ENCODE results near the gene VSIR.

VSIR gene

GRCh38 chr10:71743866-71744265, 29.5 kb downstream of the VSIR start:
- H3K4me1 ChIP-seq (ENCODE audit: control extremely low read depth in 1 of 4, control insufficient read depth in 4 of 4, insufficient read depth in 4 of 4, low read length in 3 of 4) = peaks cover 11 to 82% (median 70%) of the 10 kb centered on the region in 4 experiments
- no peak overlapping the region for H3K27ac ChIP-seq (ENCODE audit: insufficient read depth in 1 of 2, low read depth in 1 of 2, low read length in 2 of 2, poor library complexity in 1 of 2, severe bottlenecking in 2 of 2)
- peaks cover 0 to 7% (median 0%) of the 10 kb centered on the region in 5 experiments for H3K9me3 ChIP-seq (ENCODE audit: control extremely low read depth in 1 of 5, control insufficient read depth in 4 of 5, insufficient read depth in 2 of 5, low read depth in 1 of 5, low read length in 4 of 5)
- no peaks in the 10 kb centered on the region for H3K36me3 ChIP-seq (ENCODE audit: control insufficient read depth in 4 of 4, insufficient read depth in 4 of 4, low read length in 3 of 4)
- ChIA-PET POLR2A (interaction anchor here (1.3 kb wide), 1 partner anchor 16 kb away, joined by 3 read pairs; no protein-coding TSS in a partner anchor), CTCF (interaction anchor here (1.4 to 4.7 kb wide), 6 partner anchors 12 to 46 kb away, joined by 4 to 30 read pairs (median 11); partner anchors contain the start of gene VSIR)
- DNase-seq = no peak
- H3K27me3 ChIP-seq (replicated peaks in 2 of 5; ENCODE audit: control insufficient read depth in 4 of 5, insufficient read depth in 5 of 5, low read length in 4 of 5) = no peaks in the 10 kb centered on the region
- no peak overlapping the region for H3K4me3 ChIP-seq (ENCODE audit: control insufficient read depth in 1 of 7, extremely low read depth in 1 of 7, insufficient read depth in 4 of 7, low read depth in 2 of 7, low read length in 6 of 7)
- no CpG with 5 or more reads among the region's 1 CpG for WGBS (ENCODE audit: insufficient coverage)

- Histone ChIP-seq H3K36me3 (ENCODE audit: control insufficient read depth in 4 of 4, insufficient read depth in 4 of 4, low read length in 3 of 4) (no peaks in the 10 kb centered on the region), H3K4me3 (ENCODE audit: control insufficient read depth in 1 of 7, extremely low read depth in 1 of 7, insufficient read depth in 4 of 7, low read depth in 2 of 7, low read length in 6 of 7) (no peak overlapping the region), H3K27ac (ENCODE audit: insufficient read depth in 1 of 2, low read depth in 1 of 2, low read length in 2 of 2, poor library complexity in 1 of 2, severe bottlenecking in 2 of 2) (no peak overlapping the region), H3K9me3 (ENCODE audit: control extremely low read depth in 1 of 5, control insufficient read depth in 4 of 5, insufficient read depth in 2 of 5, low read depth in 1 of 5, low read length in 4 of 5) (peaks cover 0 to 7% (median 0%) of the 10 kb centered on the region in 5 experiments), H3K27me3 (replicated peaks in 2 of 5; ENCODE audit: control insufficient read depth in 4 of 5, insufficient read depth in 5 of 5, low read length in 4 of 5) (no peaks in the 10 kb centered on the region), H3K4me1 (ENCODE audit: control extremely low read depth in 1 of 4, control insufficient read depth in 4 of 4, insufficient read depth in 4 of 4, low read length in 3 of 4) (peaks cover 11 to 83% (median 71%) of the 10 kb centered on the region in 4 experiments)
- no peak for DNase-seq
- ChIA-PET POLR2A (interaction anchor here (1.3 kb wide), 1 partner anchor 15 kb away, joined by 3 read pairs; no protein-coding TSS in a partner anchor), CTCF (interaction anchor here (1.0 to 4.7 kb wide), 9 partner anchors 12 to 45 kb away, joined by 3 to 30 read pairs (median 5); partner anchors contain the start of gene VSIR)
- WGBS (ENCODE audit: insufficient coverage) = 93% methylated on average over 3 of the region's 4 CpGs
Observed at GRCh38 chr10:71743089-71743838, 30.1 kb downstream of the VSIR start.

- no peaks in the 10 kb centered on the region for H3K36me3 ChIP-seq (ENCODE audit: control insufficient read depth in 4 of 4, insufficient read depth in 4 of 4, low read length in 3 of 4)
- H3K4me3 ChIP-seq (ENCODE audit: control insufficient read depth in 1 of 7, extremely low read depth in 1 of 7, insufficient read depth in 4 of 7, low read depth in 2 of 7, low read length in 6 of 7) = no peak overlapping the region
- no peaks in the 10 kb centered on the region for H3K27me3 ChIP-seq (replicated peaks in 2 of 5; ENCODE audit: control insufficient read depth in 4 of 5, insufficient read depth in 5 of 5, low read length in 4 of 5)
- peaks cover 9 to 83% (median 71%) of the 10 kb centered on the region in 4 experiments for H3K4me1 ChIP-seq (ENCODE audit: control extremely low read depth in 1 of 4, control insufficient read depth in 4 of 4, insufficient read depth in 4 of 4, low read length in 3 of 4)
- ChIA-PET POLR2A (interaction anchor here (0.6 kb wide), 1 partner anchor 24 kb away, joined by 4 read pairs; no protein-coding TSS in a partner anchor), CTCF (interaction anchor here (0.8 to 4.7 kb wide), 11 partner anchors 11 to 44 kb away, joined by 3 to 30 read pairs (median 5); partner anchors contain the start of gene VSIR)
- no peak overlapping the region for H3K27ac ChIP-seq (ENCODE audit: insufficient read depth in 1 of 2, low read depth in 1 of 2, low read length in 2 of 2, poor library complexity in 1 of 2, severe bottlenecking in 2 of 2)
- H3K9me3 ChIP-seq (ENCODE audit: control extremely low read depth in 1 of 5, control insufficient read depth in 4 of 5, insufficient read depth in 2 of 5, low read depth in 1 of 5, low read length in 4 of 5) = peaks cover 0 to 7% (median 0%) of the 10 kb centered on the region in 5 experiments
- WGBS (ENCODE audit: insufficient coverage) = 95% methylated on average over 8 of the region's 10 CpGs
- no peak for DNase-seq
Observed at GRCh38 chr10:71742301-71743088, 30.8 kb downstream of the VSIR start.

- POLR2A ChIA-PET = interaction anchor here (0.6 kb wide), 1 partner anchor 23 kb away, joined by 4 read pairs; no protein-coding TSS in a partner anchor
- H3K4me1 ChIP-seq (ENCODE audit: control extremely low read depth in 1 of 4, control insufficient read depth in 4 of 4, insufficient read depth in 4 of 4, low read length in 3 of 4) = peaks cover 16 to 83% (median 71%) of the 10 kb centered on the region in 4 experiments
Observed at GRCh38 chr10:71741671-71742070, 31.6 kb downstream of the VSIR start.

GRCh38 chr10:71741029-71741428, 32.3 kb downstream of the VSIR start:
- Histone ChIP-seq H3K4me1 (ENCODE audit: control extremely low read depth in 1 of 4, control insufficient read depth in 4 of 4, insufficient read depth in 4 of 4, low read length in 3 of 4) (peaks cover 16 to 83% (median 71%) of the 10 kb centered on the region in 4 experiments), H3K27ac (ENCODE audit: insufficient read depth in 1 of 2, low read depth in 1 of 2, low read length in 2 of 2, poor library complexity in 1 of 2, severe bottlenecking in 2 of 2) (no peak overlapping the region), H3K36me3 (ENCODE audit: control insufficient read depth in 4 of 4, insufficient read depth in 4 of 4, low read length in 3 of 4) (no peaks in the 10 kb centered on the region), H3K4me3 (ENCODE audit: control insufficient read depth in 1 of 7, extremely low read depth in 1 of 7, insufficient read depth in 4 of 7, low read depth in 2 of 7, low read length in 6 of 7) (no peak overlapping the region), H3K27me3 (replicated peaks in 2 of 5; ENCODE audit: control insufficient read depth in 4 of 5, insufficient read depth in 5 of 5, low read length in 4 of 5) (no peaks in the 10 kb centered on the region), H3K9me3 (ENCODE audit: control extremely low read depth in 1 of 5, control insufficient read depth in 4 of 5, insufficient read depth in 2 of 5, low read depth in 1 of 5, low read length in 4 of 5) (peaks cover 0 to 7% (median 0%) of the 10 kb centered on the region in 5 experiments)
- POLR2A ChIA-PET = interaction anchor here (0.7 kb wide), 1 partner anchor 28 kb away, joined by 3 read pairs; no protein-coding TSS in a partner anchor
- CTCF ChIA-PET = interaction anchor here (0.7 to 4.7 kb wide), 4 partner anchors 10 to 43 kb away, joined by 3 to 30 read pairs (median 5); no protein-coding TSS in a partner anchor
- DNase-seq = no peak
- WGBS (ENCODE audit: insufficient coverage) = 43% methylated on average over 4 of the region's 4 CpGs

More at GRCh38 chr10:71741671-71742070, 31.6 kb downstream of the VSIR start:
- no peak overlapping the region for H3K4me3 ChIP-seq (ENCODE audit: control insufficient read depth in 1 of 7, extremely low read depth in 1 of 7, insufficient read depth in 4 of 7, low read depth in 2 of 7, low read length in 6 of 7)
- no peaks in the 10 kb centered on the region for H3K27me3 ChIP-seq (replicated peaks in 2 of 5; ENCODE audit: control insufficient read depth in 4 of 5, insufficient read depth in 5 of 5, low read length in 4 of 5)
- no peaks in the 10 kb centered on the region for H3K36me3 ChIP-seq (ENCODE audit: control insufficient read depth in 4 of 4, insufficient read depth in 4 of 4, low read length in 3 of 4)
- DNase-seq = no peak
- WGBS (ENCODE audit: insufficient coverage) = 95% methylated on average over 17 of the region's 20 CpGs
- peaks cover 0 to 7% (median 0%) of the 10 kb centered on the region in 5 experiments for H3K9me3 ChIP-seq (ENCODE audit: control extremely low read depth in 1 of 5, control insufficient read depth in 4 of 5, insufficient read depth in 2 of 5, low read depth in 1 of 5, low read length in 4 of 5)
- no peak overlapping the region for H3K27ac ChIP-seq (ENCODE audit: insufficient read depth in 1 of 2, low read depth in 1 of 2, low read length in 2 of 2, poor library complexity in 1 of 2, severe bottlenecking in 2 of 2)
- CTCF ChIA-PET = interaction anchor here (0.8 to 4.7 kb wide), 6 partner anchors 10 to 31 kb away, joined by 3 to 30 read pairs (median 9); partner anchors contain the start of gene VSIR

- Histone ChIP-seq H3K4me3 (ENCODE audit: control insufficient read depth in 1 of 7, extremely low read depth in 1 of 7, insufficient read depth in 4 of 7, low read depth in 2 of 7, low read length in 6 of 7) (no peak overlapping the region), H3K4me1 (ENCODE audit: control extremely low read depth in 1 of 4, control insufficient read depth in 4 of 4, insufficient read depth in 4 of 4, low read length in 3 of 4) (peaks cover 15 to 83% (median 71%) of the 10 kb centered on the region in 4 experiments), H3K36me3 (ENCODE audit: control insufficient read depth in 4 of 4, insufficient read depth in 4 of 4, low read length in 3 of 4) (no peaks in the 10 kb centered on the region), H3K9me3 (ENCODE audit: control extremely low read depth in 1 of 5, control insufficient read depth in 4 of 5, insufficient read depth in 2 of 5, low read depth in 1 of 5, low read length in 4 of 5) (peaks cover 0 to 7% (median 0%) of the 10 kb centered on the region in 5 experiments), H3K27ac (ENCODE audit: insufficient read depth in 1 of 2, low read depth in 1 of 2, low read length in 2 of 2, poor library complexity in 1 of 2, severe bottlenecking in 2 of 2) (no peak overlapping the region), H3K27me3 (replicated peaks in 2 of 5; ENCODE audit: control insufficient read depth in 4 of 5, insufficient read depth in 5 of 5, low read length in 4 of 5) (no peaks in the 10 kb centered on the region)
- POLR2A ChIA-PET = interaction anchor here (0.7 kb wide), 1 partner anchor 29 kb away, joined by 3 read pairs; no protein-coding TSS in a partner anchor
- WGBS (ENCODE audit: insufficient coverage) = 76% methylated on average over 8 of the region's 9 CpGs
- CTCF ChIA-PET = interaction anchor here (1.2 to 4.7 kb wide), 3 partner anchors 9 to 32 kb away, joined by 4 to 30 read pairs (median 6); no protein-coding TSS in a partner anchor
- DNase-seq = peak in 2 of 3 donors; percentile 22 to 35
Observed at GRCh38 chr10:71740069-71740653, 33.2 kb downstream of the VSIR start.

All from common myeloid progenitor, CD34-positive (primary cell).